Measurements from ENCODE around the gene MRPS18A. TPM values are rescaled to one million over a fixed set of nuclear protein-coding genes. Genes with fewer than 3 reads are reported as not detected.

The MRPS18A gene
- total RNA-seq, 4 donors from 2014 or later, result 41.1 to 64.4 (median 52.4) TPM

- Histone ChIP-seq H3K9me3 (no peaks in the 10 kb centered on the region), H3K4me3 (no peak overlapping the region), H3K4me1 (peaks cover 0 to 24% (median 3%) of the 10 kb centered on the region in 4 donors), H3K27me3 (no peaks in the 10 kb centered on the region), H3K27ac (peak overlapping the region; percentile 8 to 57 (median 46)), H3K36me3 (peaks cover 0 to 42% (median 0%) of the 10 kb centered on the region in 3 donors)
- TF ChIP-seq CTCF (IDR thresholded peaks at IDR 0.05) (no peak), POLR2A (IDR thresholded peaks at IDR 0.05) (no peak)
- DNase-seq, result peak in 2 of 3 donors; percentile 36 to 87
These were observed 60.4 kb downstream of the MRPS18A start for GRCh38 chr6:43627008-43627825.

- H3K36me3 ChIP-seq, result peaks cover 0 to 59% (median 0%) of the 10 kb centered on the region in 3 donors
- TF ChIP-seq POLR2A (IDR thresholded peaks at IDR 0.05) (no peak), CTCF (IDR thresholded peaks at IDR 0.05) (no peak)
- no peaks in the 10 kb centered on the region for H3K27me3 ChIP-seq
- no peak for DNase-seq
- no peaks in the 10 kb centered on the region for H3K9me3 ChIP-seq
- H3K4me3 ChIP-seq, result no peak overlapping the region
- H3K27ac ChIP-seq, result no peak overlapping the region
- peaks cover 0 to 22% (median 3%) of the 10 kb centered on the region in 4 donors for H3K4me1 ChIP-seq
These were observed 62.1 kb downstream of the MRPS18A start for GRCh38 chr6:43625393-43625992.

- no peak overlapping the region for H3K27ac ChIP-seq
- H3K4me1 ChIP-seq, result peaks cover 0 to 18% (median 0%) of the 10 kb centered on the region in 4 donors
- TF ChIP-seq POLR2A (IDR thresholded peaks at IDR 0.05) (no peak), CTCF (IDR thresholded peaks at IDR 0.05) (no peak)
- no peaks in the 10 kb centered on the region for H3K27me3 ChIP-seq
- no peak overlapping the region for H3K4me3 ChIP-seq
- DNase-seq, result no peak
- peaks cover 0 to 66% (median 0%) of the 10 kb centered on the region in 3 donors for H3K36me3 ChIP-seq
- no peaks in the 10 kb centered on the region for H3K9me3 ChIP-seq
These were observed 62.8 kb downstream of the MRPS18A start for GRCh38 chr6:43624786-43625288.

- TF ChIP-seq POLR2A (IDR thresholded peaks at IDR 0.05) (no peak), CTCF (IDR thresholded peaks at IDR 0.05) (no peak)
- no peaks in the 10 kb centered on the region for H3K27me3 ChIP-seq
- H3K4me3 ChIP-seq, result no peak overlapping the region
- peaks cover 0 to 18% (median 0%) of the 10 kb centered on the region in 4 donors for H3K4me1 ChIP-seq
- H3K36me3 ChIP-seq, result peaks cover 0 to 68% (median 0%) of the 10 kb centered on the region in 3 donors
- no peak for DNase-seq
- no peak overlapping the region for H3K27ac ChIP-seq
- no peaks in the 10 kb centered on the region for H3K9me3 ChIP-seq
These were observed 63.5 kb downstream of the MRPS18A start for GRCh38 chr6:43623880-43624785.

- DNase-seq, result no peak
- Histone ChIP-seq H3K27ac (no peak overlapping the region), H3K9me3 (no peaks in the 10 kb centered on the region), H3K4me1 (peaks cover 0 to 9% (median 0%) of the 10 kb centered on the region in 4 donors), H3K36me3 (peaks cover 0 to 68% (median 0%) of the 10 kb centered on the region in 3 donors), H3K4me3 (no peak overlapping the region), H3K27me3 (no peaks in the 10 kb centered on the region)
- no peak for TF ChIP-seq POLR2A (IDR thresholded peaks at IDR 0.05)
- TF ChIP-seq CTCF (IDR thresholded peaks at IDR 0.05), result no peak
These were observed 65.0 kb downstream of the MRPS18A start for GRCh38 chr6:43622541-43622940.
